AG09319 (cell line): ENCODE data around the gene MACROH2A1.

Source experiments
- DNase-seq: peaks from one replicate; pipeline ENCODE4 v3.0.0-alpha.2; 2010; ENCODE audit warnings: low read depth; ENCODE audit errors: extremely low read depth
- TF ChIP-seq, protein P1 (sequence below): IDR thresholded peaks from 2 replicates; pipeline ENCODE4 v1.5.1; 2011; ENCODE audit warnings: low read depth, mild to moderate bottlenecking, inconsistent platforms, low read length, moderate library complexity

MACROH2A1 gene

DNA sequence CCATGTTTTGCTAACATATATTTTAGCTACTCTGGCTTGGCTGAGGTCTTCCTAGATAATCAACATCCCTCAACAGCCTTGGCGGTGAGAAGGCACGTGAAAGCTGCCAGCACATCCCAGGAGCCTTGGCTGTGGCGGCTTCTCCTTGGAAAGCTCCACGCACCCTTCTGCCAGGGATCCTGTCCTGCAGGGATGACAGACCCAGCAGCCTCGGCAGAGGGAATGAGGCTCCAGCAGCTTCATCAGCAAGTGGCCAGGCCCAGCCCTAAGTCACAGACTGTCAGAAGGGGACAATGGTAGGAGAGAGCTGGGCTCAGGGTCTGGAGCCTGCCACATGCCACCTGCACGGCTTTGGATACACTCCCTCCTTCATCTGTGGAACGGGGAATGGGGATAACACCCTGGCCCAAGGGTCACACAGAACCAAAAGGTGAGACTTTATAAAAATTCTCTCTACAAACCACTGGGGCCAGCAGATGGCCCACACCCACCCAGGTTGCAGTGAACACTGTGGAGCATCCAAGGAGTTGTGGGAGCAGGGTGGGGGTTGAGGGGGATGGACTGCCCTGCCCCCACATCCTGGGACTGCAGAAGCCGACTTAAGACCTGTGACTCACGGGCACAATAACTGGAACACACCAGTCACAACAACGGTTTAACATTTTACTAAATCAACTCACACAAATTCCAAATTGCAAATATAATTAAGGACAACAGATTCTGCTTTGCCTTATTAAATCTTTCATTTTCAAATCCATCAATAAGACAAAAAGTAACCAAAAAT, 65.1 kb downstream of the MACROH2A1 start:
- TF ChIP-seq, protein P1, sequence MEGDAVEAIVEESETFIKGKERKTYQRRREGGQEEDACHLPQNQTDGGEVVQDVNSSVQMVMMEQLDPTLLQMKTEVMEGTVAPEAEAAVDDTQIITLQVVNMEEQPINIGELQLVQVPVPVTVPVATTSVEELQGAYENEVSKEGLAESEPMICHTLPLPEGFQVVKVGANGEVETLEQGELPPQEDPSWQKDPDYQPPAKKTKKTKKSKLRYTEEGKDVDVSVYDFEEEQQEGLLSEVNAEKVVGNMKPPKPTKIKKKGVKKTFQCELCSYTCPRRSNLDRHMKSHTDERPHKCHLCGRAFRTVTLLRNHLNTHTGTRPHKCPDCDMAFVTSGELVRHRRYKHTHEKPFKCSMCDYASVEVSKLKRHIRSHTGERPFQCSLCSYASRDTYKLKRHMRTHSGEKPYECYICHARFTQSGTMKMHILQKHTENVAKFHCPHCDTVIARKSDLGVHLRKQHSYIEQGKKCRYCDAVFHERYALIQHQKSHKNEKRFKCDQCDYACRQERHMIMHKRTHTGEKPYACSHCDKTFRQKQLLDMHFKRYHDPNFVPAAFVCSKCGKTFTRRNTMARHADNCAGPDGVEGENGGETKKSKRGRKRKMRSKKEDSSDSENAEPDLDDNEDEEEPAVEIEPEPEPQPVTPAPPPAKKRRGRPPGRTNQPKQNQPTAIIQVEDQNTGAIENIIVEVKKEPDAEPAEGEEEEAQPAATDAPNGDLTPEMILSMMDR, result no peak
- DNase-seq, result no peak

DNA sequence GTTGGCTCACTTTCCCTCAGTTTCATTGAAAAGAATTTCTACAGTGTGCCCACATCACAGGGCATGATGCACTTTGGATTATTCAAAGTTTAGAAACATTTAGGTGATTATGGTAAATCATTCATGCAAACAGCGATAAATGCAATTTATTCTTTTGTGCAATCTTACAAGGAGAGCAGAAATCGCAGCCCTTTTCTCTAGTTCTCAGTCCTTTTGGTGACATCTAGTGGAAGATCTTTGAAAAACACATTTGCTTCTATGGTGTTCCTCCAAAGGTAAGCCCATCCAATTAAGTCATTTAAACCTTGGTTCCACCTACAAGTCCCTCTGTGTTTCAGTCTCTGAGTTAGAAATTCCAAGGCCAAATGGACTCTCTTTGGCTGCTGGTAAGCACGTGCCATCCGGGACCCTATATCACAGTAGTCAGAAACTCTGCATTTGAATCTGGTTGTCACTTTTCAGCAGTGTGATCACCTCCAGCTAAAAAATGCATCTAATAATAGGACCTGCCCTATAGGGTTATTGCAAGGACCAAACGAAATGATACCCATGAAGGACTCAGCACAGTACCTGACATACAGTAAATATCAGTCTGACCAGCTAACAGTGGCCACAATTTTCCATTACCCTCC, 66.4 kb downstream of the MACROH2A1 start:
- TF ChIP-seq, protein P1, result peak; percentile 54
- peak; percentile 44 for DNase-seq

DNA sequence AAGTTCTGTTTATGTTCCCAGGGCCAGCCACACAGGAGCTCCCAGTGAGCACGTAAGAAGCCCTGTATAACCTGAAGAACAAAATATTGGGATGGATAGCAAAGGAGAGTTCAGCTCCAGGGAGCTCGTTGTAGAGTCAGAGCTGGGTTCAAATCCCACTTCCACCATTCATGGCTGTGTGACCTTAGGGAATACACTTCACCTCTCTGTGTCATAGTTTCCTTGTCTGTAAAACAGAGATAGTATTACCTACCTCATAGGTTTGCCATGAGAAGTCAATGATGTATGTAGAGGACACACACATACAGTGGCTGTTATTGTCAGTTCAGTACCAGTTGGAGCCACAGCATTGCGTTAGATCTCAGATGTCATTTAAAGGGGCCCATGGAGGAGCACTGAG, 67.4 kb downstream of the MACROH2A1 start:
- TF ChIP-seq, protein P1, result no peak
- no peak for DNase-seq

DNA sequence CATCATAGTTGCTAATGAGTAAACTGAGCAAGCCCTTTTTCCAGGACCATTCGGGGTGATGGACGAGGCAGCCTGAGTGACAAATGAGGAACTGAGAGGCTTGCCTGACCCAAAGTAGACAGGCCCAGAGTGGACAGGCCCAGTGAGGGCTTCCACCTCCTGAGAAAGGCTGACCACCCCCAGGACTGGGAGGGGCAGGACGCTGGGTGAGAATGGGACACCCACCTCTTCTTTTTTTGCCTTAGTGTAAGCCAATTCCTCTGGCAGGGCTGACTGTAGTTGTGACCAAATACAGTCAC, 68.3 kb downstream of the MACROH2A1 start:
- TF ChIP-seq, protein P1, result no peak

DNA sequence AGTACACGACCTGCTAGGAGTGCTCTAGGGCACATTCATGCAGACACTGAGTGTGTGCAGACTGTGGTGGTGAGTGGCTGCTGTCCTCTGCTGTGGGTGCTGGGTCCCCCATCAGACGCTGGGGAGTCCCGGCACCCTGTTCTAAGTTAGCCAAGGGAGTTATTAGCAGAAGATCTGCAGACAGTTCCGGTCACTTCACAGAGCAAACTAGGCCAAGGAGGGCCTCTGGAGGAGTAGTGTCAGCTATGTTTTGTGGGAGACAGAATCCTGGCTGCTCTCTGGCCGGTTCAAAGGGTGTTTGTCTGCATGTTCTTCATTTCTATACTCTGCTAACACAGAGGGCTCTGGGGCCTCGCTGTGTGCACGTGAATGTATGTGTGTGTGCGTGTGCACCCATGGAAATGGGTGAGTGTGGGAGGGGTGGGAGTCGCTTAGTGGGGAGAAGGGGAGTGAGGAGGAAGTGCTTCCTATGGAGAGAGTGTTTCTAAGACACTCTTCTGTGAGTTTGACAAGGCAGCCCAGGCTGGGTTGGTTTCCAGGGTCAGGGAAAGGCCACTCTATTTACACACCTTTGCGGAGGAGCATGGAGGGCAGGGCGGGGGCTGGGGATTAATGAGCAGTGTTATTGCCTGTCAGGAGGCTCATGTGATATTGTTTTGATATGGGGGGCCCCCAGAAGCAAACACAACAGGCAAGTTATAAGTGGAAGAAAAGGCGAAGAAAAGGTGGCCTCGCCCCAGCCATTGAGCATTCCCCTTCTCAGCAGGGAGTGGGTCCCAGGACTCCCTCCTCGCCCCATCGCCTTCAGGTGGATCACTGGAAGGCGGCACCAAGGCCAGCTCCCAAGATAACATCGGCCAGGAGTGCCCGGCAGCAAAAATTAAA, 68.9 kb downstream of the MACROH2A1 start:
- TF ChIP-seq, protein P1, result no peak
- no peak for DNase-seq

More for the DNA sequence above, 68.3 kb downstream of the MACROH2A1 start:
- no peak for DNase-seq

DNA sequence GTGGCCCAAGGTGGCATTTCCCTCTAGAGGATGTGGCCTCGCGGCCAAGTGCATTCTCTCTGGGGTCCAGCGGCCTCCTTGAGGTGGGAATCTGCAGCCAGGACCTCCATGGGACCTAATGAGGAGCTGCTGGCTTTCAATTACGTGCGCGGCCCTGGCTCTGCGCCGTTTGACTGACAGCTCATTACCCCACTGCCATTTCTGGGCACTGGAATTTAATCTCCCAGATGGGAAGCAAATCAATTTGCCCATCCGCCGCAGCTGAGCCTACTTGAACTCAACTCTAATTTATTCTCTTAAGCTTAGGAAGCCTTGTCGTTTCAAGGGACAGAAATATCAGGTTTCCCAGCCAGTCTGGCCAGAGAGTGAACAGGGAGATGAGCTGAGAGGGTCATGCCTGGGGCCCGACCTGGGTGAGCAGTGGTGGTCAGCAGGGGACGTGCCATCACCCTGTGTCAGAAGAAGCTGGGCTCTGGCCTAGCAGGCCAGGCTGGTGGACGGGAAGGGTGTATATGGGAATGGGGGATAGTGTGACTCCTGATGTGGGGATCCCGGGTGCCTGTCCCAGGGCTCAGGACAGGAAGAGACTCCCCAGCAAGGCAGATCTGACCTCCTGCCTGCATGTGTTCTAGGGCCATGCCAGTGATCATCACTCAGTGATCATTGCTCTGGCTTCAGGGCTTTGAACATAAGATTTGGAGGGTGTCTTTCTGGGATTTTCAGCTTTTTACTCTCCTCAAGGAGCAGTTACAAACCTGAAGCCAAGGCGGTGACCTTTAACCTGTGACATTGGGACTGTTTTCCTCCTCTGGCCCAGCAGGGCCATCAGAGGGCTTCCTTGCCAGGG, 69.7 kb downstream of the MACROH2A1 start:
- TF ChIP-seq, protein P1, result no peak
- DNase-seq, result no peak
